Testis (tissue), 2 donors: ENCODE measurements around the gene PLA2G15.

Experiments
- POLR2A ChIP-seq: fragments of 450-650 bp; IDR thresholded peaks from one replicate; pipeline ENCODE4 v1.6.1; 2017; ENCODE audit warnings: antibody characterized with exemption, mild to moderate bottlenecking, moderate library complexity
- TF ChIP-seq, protein P1 (sequence below), 3 experiments: fragments of 450-650 bp in 2 of 3; fragments of 200-600 bp in 1 of 3; sonication (generic) in 1 of 3; IDR thresholded peaks; one replicate each; pipeline ENCODE4 v1.5.1; 2016 to 2019; ENCODE audit warnings: antibody characterized with exemption in 3 of 3, mild to moderate bottlenecking in 2 of 3, moderate library complexity in 1 of 3

DNA sequence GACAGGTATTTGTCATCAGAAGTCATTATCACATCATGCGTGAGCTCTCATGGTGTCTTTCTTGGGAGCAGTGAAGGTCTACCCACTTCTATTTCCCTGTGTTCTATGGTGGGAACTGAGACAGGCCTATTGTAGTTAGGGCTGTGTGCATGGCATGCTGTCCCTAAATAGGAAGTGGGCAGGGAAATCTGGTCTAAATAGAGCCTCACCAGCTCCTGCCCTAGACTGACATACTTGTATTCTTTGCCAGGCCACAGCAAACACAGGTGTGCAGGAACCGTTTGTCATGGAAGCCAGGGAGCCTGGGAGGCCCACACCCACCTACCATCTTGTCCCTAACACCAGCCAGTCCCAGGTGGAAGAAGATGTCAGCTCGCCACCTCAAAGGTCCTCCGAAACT is 29.3 kb downstream of the PLA2G15 start:
- TF ChIP-seq, protein P1, sequence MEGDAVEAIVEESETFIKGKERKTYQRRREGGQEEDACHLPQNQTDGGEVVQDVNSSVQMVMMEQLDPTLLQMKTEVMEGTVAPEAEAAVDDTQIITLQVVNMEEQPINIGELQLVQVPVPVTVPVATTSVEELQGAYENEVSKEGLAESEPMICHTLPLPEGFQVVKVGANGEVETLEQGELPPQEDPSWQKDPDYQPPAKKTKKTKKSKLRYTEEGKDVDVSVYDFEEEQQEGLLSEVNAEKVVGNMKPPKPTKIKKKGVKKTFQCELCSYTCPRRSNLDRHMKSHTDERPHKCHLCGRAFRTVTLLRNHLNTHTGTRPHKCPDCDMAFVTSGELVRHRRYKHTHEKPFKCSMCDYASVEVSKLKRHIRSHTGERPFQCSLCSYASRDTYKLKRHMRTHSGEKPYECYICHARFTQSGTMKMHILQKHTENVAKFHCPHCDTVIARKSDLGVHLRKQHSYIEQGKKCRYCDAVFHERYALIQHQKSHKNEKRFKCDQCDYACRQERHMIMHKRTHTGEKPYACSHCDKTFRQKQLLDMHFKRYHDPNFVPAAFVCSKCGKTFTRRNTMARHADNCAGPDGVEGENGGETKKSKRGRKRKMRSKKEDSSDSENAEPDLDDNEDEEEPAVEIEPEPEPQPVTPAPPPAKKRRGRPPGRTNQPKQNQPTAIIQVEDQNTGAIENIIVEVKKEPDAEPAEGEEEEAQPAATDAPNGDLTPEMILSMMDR (IDR thresholded peaks at IDR 0.05): no peak
- TF ChIP-seq POLR2A: no peak
